Choroid plexus epithelial cell (primary cell): ENCODE measurements around the gene INAFM2.

ENCODE experiments used
- DNase-seq: peaks from one replicate; pipeline ENCODE4 v3.0.0-alpha.2; 2010; ENCODE audit warnings: low read depth
- H3K4me3 ChIP-seq: 2 replicates; pipeline ENCODE4 v1.5.1; 2011; ENCODE audit warnings: low read depth, mild to moderate bottlenecking, control low read depth, low read length, moderate library complexity
- TF ChIP-seq, protein P1 (sequence below): conservative IDR thresholded peaks from 2 replicates; pipeline ENCODE4 v1.5.1; 2011; ENCODE audit warnings: low read depth, mild to moderate bottlenecking, control low read depth, inconsistent platforms, low read length, moderate library complexity

Gene INAFM2

DNA sequence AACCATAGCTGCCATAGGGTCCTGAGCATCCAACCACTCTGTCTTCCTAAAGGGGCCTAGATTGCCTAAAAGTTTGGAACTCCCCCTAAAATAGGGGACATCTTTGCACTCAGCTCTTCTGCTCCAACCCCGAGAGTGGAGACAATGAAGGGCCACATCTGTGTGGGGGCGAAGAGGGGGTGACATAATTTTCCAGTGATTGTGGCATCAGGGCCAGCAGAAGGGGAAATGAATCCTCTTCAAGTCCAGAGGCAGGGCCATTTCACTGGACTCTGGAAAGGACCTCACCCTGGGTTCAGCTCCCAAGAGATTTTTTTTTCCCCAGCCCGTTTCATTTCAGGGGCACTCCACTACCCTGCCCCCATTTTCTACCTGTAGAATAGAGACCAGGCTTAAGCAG lies 36.0 kb upstream of the INAFM2 start:
- no peak for DNase-seq
- H3K4me3 ChIP-seq, result no peak overlapping the region
- TF ChIP-seq, protein P1, sequence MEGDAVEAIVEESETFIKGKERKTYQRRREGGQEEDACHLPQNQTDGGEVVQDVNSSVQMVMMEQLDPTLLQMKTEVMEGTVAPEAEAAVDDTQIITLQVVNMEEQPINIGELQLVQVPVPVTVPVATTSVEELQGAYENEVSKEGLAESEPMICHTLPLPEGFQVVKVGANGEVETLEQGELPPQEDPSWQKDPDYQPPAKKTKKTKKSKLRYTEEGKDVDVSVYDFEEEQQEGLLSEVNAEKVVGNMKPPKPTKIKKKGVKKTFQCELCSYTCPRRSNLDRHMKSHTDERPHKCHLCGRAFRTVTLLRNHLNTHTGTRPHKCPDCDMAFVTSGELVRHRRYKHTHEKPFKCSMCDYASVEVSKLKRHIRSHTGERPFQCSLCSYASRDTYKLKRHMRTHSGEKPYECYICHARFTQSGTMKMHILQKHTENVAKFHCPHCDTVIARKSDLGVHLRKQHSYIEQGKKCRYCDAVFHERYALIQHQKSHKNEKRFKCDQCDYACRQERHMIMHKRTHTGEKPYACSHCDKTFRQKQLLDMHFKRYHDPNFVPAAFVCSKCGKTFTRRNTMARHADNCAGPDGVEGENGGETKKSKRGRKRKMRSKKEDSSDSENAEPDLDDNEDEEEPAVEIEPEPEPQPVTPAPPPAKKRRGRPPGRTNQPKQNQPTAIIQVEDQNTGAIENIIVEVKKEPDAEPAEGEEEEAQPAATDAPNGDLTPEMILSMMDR, result no peak

DNA sequence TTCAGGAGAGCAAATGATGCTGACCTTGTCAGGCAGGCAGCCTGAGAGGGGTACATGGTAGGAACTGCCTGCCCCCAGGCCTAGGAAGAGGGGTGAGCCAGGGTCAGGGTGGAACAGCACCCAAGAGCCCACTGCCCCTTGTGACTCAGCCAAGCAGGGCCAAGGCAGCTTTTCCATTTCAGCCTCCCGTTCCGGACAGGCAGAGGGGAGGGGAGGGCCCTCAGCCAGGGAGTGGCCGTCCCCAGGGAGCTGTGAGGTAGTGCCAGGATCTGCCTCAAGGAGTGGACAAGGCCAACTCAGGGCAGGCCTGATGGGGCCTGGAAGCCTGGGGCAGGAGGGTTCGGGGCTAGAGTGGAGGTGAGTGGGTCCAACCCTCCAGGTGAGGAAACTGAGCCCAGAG lies 35.5 kb upstream of the INAFM2 start:
- no peak overlapping the region for H3K4me3 ChIP-seq
- TF ChIP-seq, protein P1, result no peak
- DNase-seq, result no peak

DNA sequence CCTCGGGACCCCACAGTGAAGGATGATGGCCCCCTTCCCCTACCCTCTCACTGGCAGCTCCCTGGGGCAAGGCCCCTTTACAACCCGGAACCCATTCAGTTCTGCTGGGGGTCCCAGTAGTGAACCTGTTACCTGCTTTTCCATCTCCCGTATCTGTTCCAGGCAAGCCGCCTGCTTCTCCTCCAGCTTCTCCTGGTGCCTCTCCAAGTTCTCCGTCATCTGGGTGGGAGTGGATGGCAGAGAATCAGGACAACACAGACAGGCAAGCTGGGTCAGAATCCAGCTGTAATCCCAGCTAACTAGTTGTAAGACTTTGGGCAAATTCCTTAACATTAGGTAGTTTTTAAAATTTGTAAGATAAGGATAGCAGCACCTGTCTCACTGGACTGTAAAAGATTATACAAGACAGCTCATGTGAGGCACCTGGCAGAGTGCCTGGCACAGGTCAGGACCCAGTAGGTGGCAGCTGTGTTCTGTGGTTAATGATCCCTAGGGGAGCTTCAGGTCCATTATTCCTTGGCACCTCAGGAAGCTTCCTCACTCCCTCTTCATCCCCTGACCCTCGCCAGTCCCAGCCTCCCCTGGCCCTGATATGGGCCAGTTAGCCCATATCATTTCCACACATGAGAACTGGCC lies 34.2 kb upstream of the INAFM2 start:
- TF ChIP-seq, protein P1, result no peak
- DNase-seq, result no peak
- no peak overlapping the region for H3K4me3 ChIP-seq

- TF ChIP-seq, protein P1, result no peak
- DNase-seq, result no peak
- H3K4me3 ChIP-seq, result no peak overlapping the region
Measured at GRCh38 chr15:40290545-40290917, 33.0 kb upstream of the INAFM2 start.

DNA sequence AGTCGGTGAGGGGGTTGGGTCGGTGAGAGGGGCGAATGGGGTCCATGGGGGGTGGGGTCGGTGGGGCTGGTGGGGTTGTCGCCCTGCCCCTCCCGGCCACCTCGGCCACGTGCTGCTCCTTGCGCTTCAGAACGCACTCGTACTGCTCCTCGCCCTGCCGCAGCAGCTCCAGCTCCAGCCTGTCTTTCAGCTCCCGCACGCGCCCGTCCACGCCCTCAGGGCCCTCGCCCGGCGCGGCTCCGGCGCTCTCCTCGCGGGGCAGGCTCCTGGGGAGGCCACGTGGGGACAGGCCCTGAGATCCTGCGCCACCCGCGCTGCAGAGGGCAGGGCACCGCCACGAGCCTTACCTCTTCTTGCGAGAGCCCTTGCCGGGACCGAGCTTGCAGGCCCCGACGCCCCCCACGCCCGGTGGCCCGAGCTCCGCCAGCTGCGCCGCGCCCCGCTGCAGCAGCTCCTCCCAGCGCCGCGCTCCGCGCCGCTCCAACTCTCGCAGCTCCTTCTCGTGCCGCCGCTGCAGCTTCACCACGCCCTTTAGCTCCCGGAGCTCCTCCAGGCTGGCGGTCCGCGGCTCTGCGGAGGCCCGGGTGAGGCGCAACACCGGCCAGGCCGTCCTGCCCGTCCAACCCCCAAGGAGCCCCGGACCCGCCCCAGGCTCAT lies 32.4 kb upstream of the INAFM2 start:
- peak overlapping the region; percentile 46 for H3K4me3 ChIP-seq
- TF ChIP-seq, protein P1, result no peak
- peak; percentile 62 for DNase-seq

- TF ChIP-seq, protein P1, result no peak
- no peak for DNase-seq
- no peak overlapping the region for H3K4me3 ChIP-seq
Measured at GRCh38 chr15:40292246-40292645, 31.2 kb upstream of the INAFM2 start.

DNA sequence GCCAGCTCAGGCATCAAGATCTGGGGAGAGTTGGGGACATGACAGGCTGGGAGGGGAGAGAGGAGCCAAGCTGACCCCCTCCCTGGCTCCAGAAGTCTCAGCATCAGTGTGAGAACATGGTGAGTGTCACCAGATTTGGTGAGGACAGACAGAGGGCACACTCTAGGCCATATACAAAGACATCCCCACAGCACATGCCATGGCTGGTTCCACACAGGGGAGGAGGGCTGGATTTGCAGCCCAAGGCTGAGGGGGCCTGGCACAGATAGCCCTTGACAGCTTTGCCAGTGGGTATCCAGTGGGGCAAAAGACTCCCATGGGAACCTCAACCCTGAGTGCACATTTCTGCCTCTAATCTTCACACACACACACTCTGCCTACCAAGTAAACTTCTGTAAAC lies 30.5 kb upstream of the INAFM2 start:
- no peak overlapping the region for H3K4me3 ChIP-seq
- TF ChIP-seq, protein P1, result no peak
- no peak for DNase-seq
